Endothelial cell of umbilical vein (primary cell): ENCODE measurements around the gene TRERF1. TPM values are rescaled to one million over a fixed set of nuclear protein-coding genes. Genes with fewer than 3 reads are reported as not detected.

Source experiments
- BruUV-seq: library from RNA; stranded (reverse); fragments of 400-500 nt; replicated peaks from 2 replicates; lab custom pipeline; 2021; lab: Mats Ljungman, UMichigan
- CTCF ChIA-PET: fragments of 300-600, 350-600 bp; sonication (Branson Sonifier 250); formaldehyde crosslinking; loops from one replicate; lab custom pipeline; 2021; ENCODE audit warnings: antibody characterized with exemption, inconsistent platforms; lab: Charles Lee
- POLR2A ChIA-PET: fragments of 300-600, 350-600 bp; sonication (Branson Sonifier 250); formaldehyde crosslinking; loops from one replicate; lab custom pipeline; 2021; ENCODE audit warnings: antibody characterized with exemption, inconsistent platforms; lab: Charles Lee
- DNase-seq: peaks from one replicate; pipeline ENCODE4 v3.0.0-alpha.2; 2011; ENCODE audit warnings: low read depth, low spot score
- FAIRE-seq: peaks from 2 replicates; lab custom pipeline; 2011; peaks lifted over from hg19 to GRCh38; lab: Jason Lieb, UNC
- H2AFZ ChIP-seq: 2 replicates; pipeline ENCODE4 v1.6.0; 2012; ENCODE audit warnings: low read depth, low read length, control low read depth, inconsistent platforms
- H3K27ac ChIP-seq: 2 replicates; pipeline ENCODE4 v1.5.1; 2011; ENCODE audit warnings: low read depth, mild to moderate bottlenecking, control low read depth, low read length, moderate library complexity; ENCODE audit not compliant: insufficient read depth
- H3K27me3 ChIP-seq, 2 experiments: 2 replicates each; pipeline versions ENCODE4 v1.6.0 to v1.6.1; 2011; ENCODE audit warnings: low read length in 2 of 2, mixed read lengths in 1 of 2; ENCODE audit not compliant: control insufficient read depth in 2 of 2, insufficient read depth in 2 of 2
- H3K36me3 ChIP-seq, 2 experiments: 2 replicates in 1 of 2; 3 replicates in 1 of 2; pipeline ENCODE4 v1.5.1; 2011; ENCODE audit warnings: low read length in 2 of 2, mild to moderate bottlenecking in 1 of 2, moderate library complexity in 1 of 2; ENCODE audit not compliant: control insufficient read depth in 2 of 2, insufficient read depth in 2 of 2; ENCODE audit errors: extremely low read depth in 1 of 2
- H3K4me1 ChIP-seq: 3 replicates; pipeline ENCODE4 v1.5.1; 2011; ENCODE audit warnings: mild to moderate bottlenecking, low read length; ENCODE audit not compliant: control insufficient read depth, insufficient read depth; ENCODE audit errors: extremely low read depth
- H3K4me2 ChIP-seq: 2 replicates; pipeline ENCODE4 v1.6.1; 2011; ENCODE audit warnings: low read length, control low read depth, mixed read lengths; ENCODE audit not compliant: insufficient read depth
- H3K4me3 ChIP-seq, 3 experiments: fragments of 200-600 bp in 1 of 3; sonication (generic), shearing (Covaris generic) in 1 of 3; replicated peaks in 1 of 3; 2 replicates each; pipeline ENCODE4 v1.5.1; 2011 to 2016; ENCODE audit warnings: control low read depth in 3 of 3, low read length in 3 of 3, mild to moderate bottlenecking in 2 of 3, inconsistent platforms in 1 of 3, low read depth in 1 of 3, moderate library complexity in 1 of 3; ENCODE audit not compliant: insufficient read depth in 1 of 3
- H3K79me2 ChIP-seq: 2 replicates; pipeline ENCODE4 v1.6.0; 2012; ENCODE audit warnings: low read length, inconsistent platforms; ENCODE audit not compliant: control insufficient read depth, insufficient read depth
- H3K9ac ChIP-seq: replicated peaks from 2 replicates; pipeline ENCODE3; 2011; ENCODE audit warnings: low read length, control low read depth; ENCODE audit not compliant: insufficient read depth; ENCODE audit errors: extremely low read depth
- H3K9me1 ChIP-seq: replicated peaks from 3 replicates; pipeline ENCODE4 v1.6.0; 2011; ENCODE audit warnings: mild to moderate bottlenecking, low read length; ENCODE audit not compliant: control insufficient read depth, insufficient read depth; ENCODE audit errors: extremely low read depth
- H3K9me3 ChIP-seq: replicated peaks from 2 replicates; pipeline ENCODE4 v1.5.1; 2012; ENCODE audit warnings: low read length, inconsistent platforms; ENCODE audit not compliant: control insufficient read depth, insufficient read depth
- H4K20me1 ChIP-seq: replicated peaks from 2 replicates; pipeline ENCODE3; 2011; ENCODE audit warnings: mild to moderate bottlenecking, low read length; ENCODE audit not compliant: control insufficient read depth, insufficient read depth; ENCODE audit errors: extremely low read depth
- EZH2 ChIP-seq: IDR thresholded peaks from 2 replicates; pipeline ENCODE4 v1.6.1; 2012; ENCODE audit warnings: borderline replicate concordance, low read depth, mild to moderate bottlenecking, moderate library complexity, low read length, inconsistent platforms; ENCODE audit not compliant: severe bottlenecking
- FOS ChIP-seq: IDR thresholded peaks from 2 replicates; pipeline ENCODE4 v1.6.1; 2011; ENCODE audit warnings: mild to moderate bottlenecking, low read length, moderate library complexity, borderline replicate concordance; ENCODE audit not compliant: insufficient read depth
- GATA2 ChIP-seq: IDR thresholded peaks from 2 replicates; pipeline ENCODE4 v1.7.0; 2011; ENCODE audit warnings: low read depth, mild to moderate bottlenecking, moderate library complexity, mixed read lengths, low read length; ENCODE audit not compliant: insufficient read length, insufficient read depth
- JUN ChIP-seq: IDR thresholded peaks from 2 replicates; pipeline ENCODE4 v1.6.1; 2011; ENCODE audit warnings: borderline replicate concordance, low read depth; ENCODE audit not compliant: insufficient read length, insufficient read depth
- MYC ChIP-seq: IDR thresholded peaks from one replicate; pipeline ENCODE4 v1.6.1; 2011; ENCODE audit warnings: mild to moderate bottlenecking, low read depth, low read length
- POLR2A ChIP-seq: IDR thresholded peaks from 2 replicates; pipeline ENCODE4 v1.6.1; 2012; ENCODE audit warnings: low read depth, mild to moderate bottlenecking, control low read depth, low read length
- POLR2AphosphoS5 ChIP-seq: IDR thresholded peaks from 2 replicates; pipeline ENCODE4 v1.6.1; 2012; ENCODE audit warnings: low read depth, mild to moderate bottlenecking, control low read depth, low read length, moderate library complexity; ENCODE audit not compliant: insufficient read depth
- dilution Hi-C: fragments of 300-500 bp; cut with MboI; formaldehyde crosslinking; loops from one replicate; pipeline ENCODE4 v1.15.0; 2019; ENCODE audit warnings: low sequenced_read_pairs; ENCODE audit not compliant: extremely low pct_ligation_motif_present
- intact Hi-C: fragments of 100-400 bp; cut with micrococcal nuclease; formaldehyde crosslinking; loops from one replicate; pipeline ENCODE4 v1.10.0; 2022
- polyA plus RNA-seq, 4 experiments: library from polyadenylated mRNA; depleted of rRNA in 3 of 4; stranded (reverse) in 3 of 4; unstranded in 1 of 4; fragments of >200 nt; gene quantifications; 2 replicates each; pipeline versions ENCODE4 v1.2.1 to v1.2.3, GENCODE V29; 2011 to 2012; ENCODE audit warnings: missing spikeins in 1 of 4
- total RNA-seq: library from RNA; stranded (reverse); gene quantifications from 2 replicates; pipeline ENCODE4 v1.2.3, GENCODE V29; 2021
- TF ChIP-seq, protein P1 (sequence below), 2 donors: IDR thresholded peaks; 1 replicate in 1 of 2; 2 replicates in 1 of 2; pipeline ENCODE4 v1.5.1; 2011; ENCODE audit warnings: low read length in 2 of 2, mild to moderate bottlenecking in 2 of 2, moderate library complexity in 2 of 2, control low read depth in 1 of 2, inconsistent platforms in 1 of 2, low read depth in 1 of 2; ENCODE audit not compliant: insufficient read depth in 1 of 2; ENCODE audit errors: extremely low read depth in 1 of 2
- TF ChIP-seq, protein P2 (sequence below): IDR thresholded peaks from 2 replicates; pipeline ENCODE4 v1.6.1; 2011; ENCODE audit not compliant: insufficient read depth, insufficient read length

The TRERF1 gene
- total and polyA plus RNA-seq, 2 donors (not counting 3 experiments of a cell fraction or from before 2014, with no cell fraction given) = 0.73 to 5.5 TPM

DNA sequence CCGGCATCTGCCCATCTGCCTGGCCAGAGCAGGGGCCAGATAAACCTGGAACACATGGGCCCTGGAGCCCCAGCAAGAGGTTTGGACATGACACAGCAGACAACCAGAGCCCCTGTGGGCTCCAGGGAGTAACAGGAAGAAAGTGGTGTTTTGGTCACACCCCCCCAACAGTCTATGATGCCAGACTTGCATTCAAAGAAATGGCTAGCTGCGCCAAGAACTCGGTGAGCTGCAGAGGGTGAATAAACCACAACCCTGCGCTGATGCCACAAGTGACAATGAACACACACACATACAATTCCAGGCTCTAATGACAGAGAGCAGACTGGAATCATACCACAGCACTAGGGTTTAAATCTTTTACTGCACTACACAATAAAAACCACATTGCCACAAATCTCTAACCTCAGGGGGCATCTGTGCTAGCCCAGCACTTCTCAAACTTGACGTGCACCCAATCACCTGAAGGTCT, 34.0 kb downstream of the TRERF1 start:
- no peaks in the 10 kb centered on the region for H3K9me3 ChIP-seq
- DNase-seq (no peak), FAIRE-seq (no peak)
- dilution Hi-C loops = no loop called here
- ChIA-PET CTCF (no interaction called here), POLR2A (no interaction called here)
- H3K9me1 ChIP-seq = no peaks in the 10 kb centered on the region
- H3K27me3 ChIP-seq = peaks cover 0 to 2% of the 10 kb centered on the region in 2 experiments
- no peak for TF ChIP-seq POLR2AphosphoS5
- TF ChIP-seq, protein P1, sequence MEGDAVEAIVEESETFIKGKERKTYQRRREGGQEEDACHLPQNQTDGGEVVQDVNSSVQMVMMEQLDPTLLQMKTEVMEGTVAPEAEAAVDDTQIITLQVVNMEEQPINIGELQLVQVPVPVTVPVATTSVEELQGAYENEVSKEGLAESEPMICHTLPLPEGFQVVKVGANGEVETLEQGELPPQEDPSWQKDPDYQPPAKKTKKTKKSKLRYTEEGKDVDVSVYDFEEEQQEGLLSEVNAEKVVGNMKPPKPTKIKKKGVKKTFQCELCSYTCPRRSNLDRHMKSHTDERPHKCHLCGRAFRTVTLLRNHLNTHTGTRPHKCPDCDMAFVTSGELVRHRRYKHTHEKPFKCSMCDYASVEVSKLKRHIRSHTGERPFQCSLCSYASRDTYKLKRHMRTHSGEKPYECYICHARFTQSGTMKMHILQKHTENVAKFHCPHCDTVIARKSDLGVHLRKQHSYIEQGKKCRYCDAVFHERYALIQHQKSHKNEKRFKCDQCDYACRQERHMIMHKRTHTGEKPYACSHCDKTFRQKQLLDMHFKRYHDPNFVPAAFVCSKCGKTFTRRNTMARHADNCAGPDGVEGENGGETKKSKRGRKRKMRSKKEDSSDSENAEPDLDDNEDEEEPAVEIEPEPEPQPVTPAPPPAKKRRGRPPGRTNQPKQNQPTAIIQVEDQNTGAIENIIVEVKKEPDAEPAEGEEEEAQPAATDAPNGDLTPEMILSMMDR (IDR thresholded peaks at IDR 0.05; ENCODE audit: extremely low read depth in 1 of 2, insufficient read depth in 1 of 2, low read depth in 1 of 2, low read length in 2 of 2) = no peak
- TF ChIP-seq FOS = no peak
- TF ChIP-seq MYC = no peak
- no peak for TF ChIP-seq POLR2A
- no peak for TF ChIP-seq EZH2
- no peak for TF ChIP-seq GATA2
- TF ChIP-seq JUN = no peak
- TF ChIP-seq, protein P2, sequence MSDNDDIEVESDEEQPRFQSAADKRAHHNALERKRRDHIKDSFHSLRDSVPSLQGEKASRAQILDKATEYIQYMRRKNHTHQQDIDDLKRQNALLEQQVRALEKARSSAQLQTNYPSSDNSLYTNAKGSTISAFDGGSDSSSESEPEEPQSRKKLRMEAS = no peak
- H3K4me1 ChIP-seq = no peaks in the 10 kb centered on the region
- no peak overlapping the region for H3K4me2 ChIP-seq
- H3K9ac ChIP-seq = no peak overlapping the region
- no TSS peak for BruUV-seq
- intact Hi-C loops = no loop called here
- H3K79me2 ChIP-seq = no peaks in the 10 kb centered on the region
- H4K20me1 ChIP-seq = no peaks in the 10 kb centered on the region
- no peaks in the 10 kb centered on the region for H3K36me3 ChIP-seq
- no peak overlapping the region for H3K27ac ChIP-seq
- H2AFZ ChIP-seq = no peak overlapping the region
- no peak overlapping the region for H3K4me3 ChIP-seq
